ENCODE measurements around the gene ZBTB49.

The ZBTB49 gene

GRCh38 chr4:4333265-4333706 lies 43.2 kb downstream of the ZBTB49 start:
- H4K20me1 ChIP-seq (ENCODE audit: insufficient read depth, low read length, poor library complexity, severe bottlenecking), result no peaks in the 10 kb centered on the region
- H3K4me3 ChIP-seq (ENCODE audit: low read length, poor library complexity, severe bottlenecking), result no peak overlapping the region
- no peaks in the 10 kb centered on the region for H3K9me2 ChIP-seq (replicated peaks; ENCODE audit: low read depth, low read length)
- H3K9me3 ChIP-seq (ENCODE audit: insufficient read depth, low read depth, low read length), result no peaks in the 10 kb centered on the region
- no peaks in the 10 kb centered on the region for H3K27me3 ChIP-seq (ENCODE audit: insufficient read depth, low read length, poor library complexity, severe bottlenecking)
- no peak overlapping the region for H3K4me2 ChIP-seq (ENCODE audit: low read depth, low read length, poor library complexity, severe bottlenecking)
- H3K79me2 ChIP-seq (ENCODE audit: insufficient read depth, low read length), result no peaks in the 10 kb centered on the region
- no peaks in the 10 kb centered on the region for H3K36me3 ChIP-seq (ENCODE audit: insufficient read depth, low read length)
- H3K4me1 ChIP-seq (ENCODE audit: insufficient read depth, low read length, poor library complexity, severe bottlenecking), result no peaks in the 10 kb centered on the region
- no peak for TF ChIP-seq EZH2phosphoT487 (IDR thresholded peaks at IDR 0.05; ENCODE audit: borderline replicate concordance)
- no peak for TF ChIP-seq CTCF (conservative IDR thresholded peaks at IDR 0.05; ENCODE audit: low read length)
- no peaks in the 10 kb centered on the region for H3F3A ChIP-seq (ENCODE audit: low read depth)
- no peak overlapping the region for H2AFZ ChIP-seq (ENCODE audit: low read length)
- no peak overlapping the region for H3K9ac ChIP-seq (ENCODE audit: low read depth, low read length, poor library complexity, severe bottlenecking)

DNA sequence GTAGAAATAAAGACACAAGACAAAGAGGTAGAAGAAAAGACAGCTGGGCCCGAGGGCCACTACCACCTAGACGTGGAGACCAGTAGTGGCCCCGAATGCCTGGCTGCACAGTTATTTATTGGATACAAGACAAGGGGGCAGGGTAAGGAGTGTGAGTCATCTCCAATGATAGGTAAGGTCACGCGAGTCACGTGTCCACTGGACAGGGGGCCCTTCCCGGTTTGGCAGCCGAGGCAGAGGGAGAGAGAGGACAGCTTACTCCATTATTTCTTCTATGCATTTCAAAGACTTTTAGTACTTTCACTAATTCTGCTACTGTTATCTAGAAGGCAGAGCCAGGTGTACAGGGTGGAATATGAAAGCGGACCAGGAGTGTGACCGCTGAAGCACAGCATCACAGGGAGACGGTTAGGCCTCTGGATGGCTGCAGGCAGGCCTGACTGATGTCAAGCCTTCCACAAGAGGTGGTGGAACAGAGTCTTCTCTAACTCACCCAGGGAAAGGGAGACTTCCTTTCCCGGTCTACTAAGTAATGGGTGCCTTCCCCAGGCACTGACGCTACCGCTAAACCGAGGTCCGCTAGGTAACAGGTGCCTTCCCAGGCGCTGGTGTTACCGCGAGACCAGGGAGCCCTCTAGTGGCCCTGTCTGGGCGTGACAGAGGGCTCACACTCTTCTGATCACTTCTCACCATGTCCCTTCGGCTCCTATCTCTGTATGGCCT lies 44.9 kb downstream of the ZBTB49 start:
- H3K4me3 ChIP-seq (ENCODE audit: low read length, poor library complexity, severe bottlenecking), result no peak overlapping the region
- H3F3A ChIP-seq (ENCODE audit: low read depth), result no peaks in the 10 kb centered on the region
- no peaks in the 10 kb centered on the region for H4K20me1 ChIP-seq (ENCODE audit: insufficient read depth, low read length, poor library complexity, severe bottlenecking)
- no peaks in the 10 kb centered on the region for H3K4me1 ChIP-seq (ENCODE audit: insufficient read depth, low read length, poor library complexity, severe bottlenecking)
- H3K9ac ChIP-seq (ENCODE audit: low read depth, low read length, poor library complexity, severe bottlenecking), result no peak overlapping the region
- peak; percentile 64 for TF ChIP-seq CTCF (conservative IDR thresholded peaks at IDR 0.05; ENCODE audit: low read length)
- TF ChIP-seq EZH2phosphoT487 (IDR thresholded peaks at IDR 0.05; ENCODE audit: borderline replicate concordance), result no peak
- no peak overlapping the region for H3K4me2 ChIP-seq (ENCODE audit: low read depth, low read length, poor library complexity, severe bottlenecking)
- H3K9me3 ChIP-seq (ENCODE audit: insufficient read depth, low read depth, low read length), result no peaks in the 10 kb centered on the region
- no peaks in the 10 kb centered on the region for H3K27me3 ChIP-seq (ENCODE audit: insufficient read depth, low read length, poor library complexity, severe bottlenecking)
- H3K36me3 ChIP-seq (ENCODE audit: insufficient read depth, low read length), result no peaks in the 10 kb centered on the region
- no peaks in the 10 kb centered on the region for H3K9me2 ChIP-seq (replicated peaks; ENCODE audit: low read depth, low read length)
- H3K79me2 ChIP-seq (ENCODE audit: insufficient read depth, low read length), result no peaks in the 10 kb centered on the region
- H2AFZ ChIP-seq (ENCODE audit: low read length), result no peak overlapping the region

DNA sequence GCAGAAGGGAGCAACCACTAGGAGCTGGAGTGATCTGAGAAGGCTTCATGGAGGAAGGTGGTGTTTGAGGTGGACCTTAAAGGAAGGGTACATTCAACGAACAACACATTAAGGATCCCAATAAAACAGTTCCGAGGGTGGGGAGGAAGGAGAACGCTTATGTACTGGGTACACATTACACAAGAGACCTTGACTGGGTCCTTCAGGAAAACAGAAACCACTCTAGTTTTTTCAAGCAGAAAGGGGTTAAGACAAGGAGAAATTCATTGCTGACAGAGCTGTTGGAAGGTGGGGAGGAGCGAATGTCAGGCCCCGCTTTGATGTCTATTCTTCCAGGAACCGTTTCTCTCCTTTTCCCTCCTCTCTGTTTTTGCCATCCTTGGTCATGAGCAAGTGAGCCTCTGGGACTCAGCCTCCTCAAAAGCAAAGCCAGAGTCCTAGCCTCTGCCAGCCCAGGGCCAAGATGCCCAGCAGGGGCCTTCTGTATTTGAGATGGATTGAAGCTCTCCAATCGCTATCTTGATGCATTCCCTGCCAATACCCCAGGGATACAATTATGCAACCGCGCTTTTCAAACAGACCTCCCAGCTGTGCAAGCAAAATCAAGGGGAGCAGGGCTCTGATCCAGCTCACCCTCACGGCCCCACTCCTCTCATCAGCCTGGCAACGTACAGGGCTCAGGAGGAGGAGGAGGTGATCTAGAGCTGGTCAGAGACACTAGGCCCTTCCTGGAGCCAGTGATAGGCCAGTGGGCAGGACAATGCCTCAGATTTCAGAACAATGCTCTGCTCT lies 48.4 kb downstream of the ZBTB49 start:
- Histone ChIP-seq H3F3A (ENCODE audit: low read depth) (no peaks in the 10 kb centered on the region), H3K79me2 (ENCODE audit: insufficient read depth, low read length) (no peaks in the 10 kb centered on the region), H3K4me3 (ENCODE audit: low read length, poor library complexity, severe bottlenecking) (no peak overlapping the region), H3K27me3 (ENCODE audit: insufficient read depth, low read length, poor library complexity, severe bottlenecking) (no peaks in the 10 kb centered on the region), H3K9ac (ENCODE audit: low read depth, low read length, poor library complexity, severe bottlenecking) (no peak overlapping the region), H4K20me1 (ENCODE audit: insufficient read depth, low read length, poor library complexity, severe bottlenecking) (no peaks in the 10 kb centered on the region), H3K36me3 (ENCODE audit: insufficient read depth, low read length) (no peaks in the 10 kb centered on the region), H3K9me2 (replicated peaks; ENCODE audit: low read depth, low read length) (no peaks in the 10 kb centered on the region), H3K4me1 (ENCODE audit: insufficient read depth, low read length, poor library complexity, severe bottlenecking) (no peaks in the 10 kb centered on the region), H3K9me3 (ENCODE audit: insufficient read depth, low read depth, low read length) (no peaks in the 10 kb centered on the region), H3K4me2 (ENCODE audit: low read depth, low read length, poor library complexity, severe bottlenecking) (no peak overlapping the region), H2AFZ (ENCODE audit: low read length) (no peak overlapping the region)
- TF ChIP-seq EZH2phosphoT487 (IDR thresholded peaks at IDR 0.05; ENCODE audit: borderline replicate concordance) (no peak), CTCF (conservative IDR thresholded peaks at IDR 0.05; ENCODE audit: low read length) (no peak)
